DMS53 (cell line): ENCODE measurements around the gene PRKACA.

Experiments
- DNase-seq: peaks from one replicate; lab custom pipeline; 2025; lab: John Stamatoyannopoulos, UW

PRKACA gene

GRCh38 chr19:14116918-14117578 lies 514 bp downstream of the PRKACA start:
- peak; percentile 32 for DNase-seq

GRCh38 chr19:14116525-14116917 lies 1.0 kb downstream of the PRKACA start:
- no peak for DNase-seq

- no peak for DNase-seq
These were observed 1.8 kb downstream of the PRKACA start for GRCh38 chr19:14115756-14116155.

GRCh38 chr19:14114854-14115253 lies 2.7 kb downstream of the PRKACA start:
- peak; percentile 53 for DNase-seq

GRCh38 chr19:14114439-14114838 lies 3.1 kb downstream of the PRKACA start:
- no peak for DNase-seq

GRCh38 chr19:14113762-14114414 lies 3.7 kb downstream of the PRKACA start:
- peak; percentile 61 for DNase-seq

- DNase-seq, result no peak
These were observed 4.7 kb downstream of the PRKACA start for GRCh38 chr19:14112809-14113385.

GRCh38 chr19:14112051-14112808 lies 5.3 kb downstream of the PRKACA start:
- DNase-seq, result no peak

- DNase-seq, result no peak
These were observed 6.1 kb downstream of the PRKACA start for GRCh38 chr19:14111486-14111885.

- DNase-seq, result no peak
These were observed 6.9 kb downstream of the PRKACA start for GRCh38 chr19:14110650-14111049.

GRCh38 chr19:14107581-14108461 lies 9.7 kb downstream of the PRKACA start:
- DNase-seq, result peak; percentile 20

- DNase-seq, result no peak
These were observed 10.7 kb downstream of the PRKACA start for GRCh38 chr19:14106840-14107239.

GRCh38 chr19:14105680-14106079 lies 11.9 kb downstream of the PRKACA start:
- no peak for DNase-seq

- DNase-seq, result peak; percentile 11
These were observed 14.3 kb downstream of the PRKACA start for GRCh38 chr19:14103310-14103709.

- no peak for DNase-seq
These were observed 14.8 kb downstream of the PRKACA start for GRCh38 chr19:14102756-14103155.

GRCh38 chr19:14102102-14102696 lies 15.4 kb downstream of the PRKACA start:
- DNase-seq, result no peak

- DNase-seq, result no peak
These were observed 16.5 kb downstream of the PRKACA start for GRCh38 chr19:14101003-14101545.

GRCh38 chr19:14097532-14098151 lies 19.9 kb downstream of the PRKACA start:
- DNase-seq, result peak; percentile 15

- no peak for DNase-seq
These were observed 21.1 kb downstream of the PRKACA start for GRCh38 chr19:14096272-14096992.

GRCh38 chr19:14094854-14095253 lies 22.7 kb downstream of the PRKACA start:
- no peak for DNase-seq
